HT1080 (cell line): ENCODE results near the gene CPSF2. TPM values are rescaled to one million over a fixed set of nuclear protein-coding genes. Genes with fewer than 3 reads are reported as not detected.
"Not testable (repeated sequence)": the region's sequence is repeated elsewhere in the genome, so short reads cannot be mapped to it uniquely, and the experiment has no call there.

Experiments used
- DNase-seq: peaks from one replicate; pipeline ENCODE4 v3.0.0-alpha.2; 2015; ENCODE audit warnings: low read depth
- total RNA-seq: library from RNA; depleted of rRNA; stranded (reverse); fragments of >200 nt; shearing (Covaris generic); gene quantifications from 2 replicates; pipeline ENCODE4 v1.2.3, GENCODE V29; 2014

The CPSF2 gene
- total RNA-seq, 1 experiment from 2014 or later, result 68.9 TPM

- DNase-seq, result no peak
Measured at GRCh38 chr14:92154283-92154942, 32.6 kb downstream of the CPSF2 start.

GRCh38 chr14:92160619-92161018, 38.9 kb downstream of the CPSF2 start:
- no peak for DNase-seq

GRCh38 chr14:92161521-92161920, 39.8 kb downstream of the CPSF2 start:
- no peak for DNase-seq

- DNase-seq, result no peak
Measured at GRCh38 chr14:92164958-92165357, 43.2 kb downstream of the CPSF2 start.

GRCh38 chr14:92173668-92174067, 51.9 kb downstream of the CPSF2 start:
- peak; percentile 25 for DNase-seq

- DNase-seq, result no peak
Measured at GRCh38 chr14:92175811-92176210, 54.0 kb downstream of the CPSF2 start.

- no peak for DNase-seq
Measured at GRCh38 chr14:92176476-92176875, 54.7 kb downstream of the CPSF2 start.

- DNase-seq, result not testable (repeated sequence)
Measured at GRCh38 chr14:92179178-92179577, 57.4 kb downstream of the CPSF2 start.

- no peak for DNase-seq
Measured at GRCh38 chr14:92185559-92185958, 63.8 kb downstream of the CPSF2 start.

- not testable (repeated sequence) for DNase-seq
Measured at GRCh38 chr14:92187616-92188015, 65.8 kb downstream of the CPSF2 start.

GRCh38 chr14:92190768-92191167, 69.0 kb downstream of the CPSF2 start:
- no peak for DNase-seq

GRCh38 chr14:92198804-92199203, 77.0 kb downstream of the CPSF2 start:
- no peak for DNase-seq

- no peak for DNase-seq
Measured at GRCh38 chr14:92199763-92200162, 78.0 kb downstream of the CPSF2 start.

GRCh38 chr14:92203116-92203515, 81.3 kb downstream of the CPSF2 start:
- DNase-seq, result no peak

GRCh38 chr14:92204792-92205191, 83.0 kb downstream of the CPSF2 start:
- DNase-seq, result no peak

- DNase-seq, result no peak
Measured at GRCh38 chr14:92207012-92207927, 85.5 kb downstream of the CPSF2 start.

- no peak for DNase-seq
Measured at GRCh38 chr14:92207928-92208265, 86.1 kb downstream of the CPSF2 start.

- no peak for DNase-seq
Measured at GRCh38 chr14:92209141-92209540, 87.4 kb downstream of the CPSF2 start.

GRCh38 chr14:92213125-92213524, 91.4 kb downstream of the CPSF2 start:
- not testable (repeated sequence) for DNase-seq

- DNase-seq, result no peak
Measured at GRCh38 chr14:92215579-92215978, 93.8 kb downstream of the CPSF2 start.

- DNase-seq, result no peak
Measured at GRCh38 chr14:92217936-92218335, 96.2 kb downstream of the CPSF2 start.
